22Rv1 (cell line): Measurements from ENCODE around the gene PARD3.

ENCODE experiments used
- CTCF ChIP-seq: fragments of 450-650 bp; IDR thresholded peaks from 2 replicates; pipeline ENCODE4 v1.5.1; 2017; ENCODE audit warnings: mild to moderate bottlenecking
- ZFX ChIP-seq: fragments of 450-650 bp; IDR thresholded peaks from 2 replicates; pipeline ENCODE4 v1.6.1; 2017; ENCODE audit warnings: antibody characterized with exemption, borderline replicate concordance

GRCh38 chr10:34815185-34816084 is at the start of gene PARD3:
- TF ChIP-seq CTCF (no peak), ZFX (no peak)
